Measurements from ENCODE around the gene LUC7L3. TPM values are rescaled to one million over a fixed set of nuclear protein-coding genes. Genes with fewer than 3 reads are reported as not detected.

The LUC7L3 gene, protein sequence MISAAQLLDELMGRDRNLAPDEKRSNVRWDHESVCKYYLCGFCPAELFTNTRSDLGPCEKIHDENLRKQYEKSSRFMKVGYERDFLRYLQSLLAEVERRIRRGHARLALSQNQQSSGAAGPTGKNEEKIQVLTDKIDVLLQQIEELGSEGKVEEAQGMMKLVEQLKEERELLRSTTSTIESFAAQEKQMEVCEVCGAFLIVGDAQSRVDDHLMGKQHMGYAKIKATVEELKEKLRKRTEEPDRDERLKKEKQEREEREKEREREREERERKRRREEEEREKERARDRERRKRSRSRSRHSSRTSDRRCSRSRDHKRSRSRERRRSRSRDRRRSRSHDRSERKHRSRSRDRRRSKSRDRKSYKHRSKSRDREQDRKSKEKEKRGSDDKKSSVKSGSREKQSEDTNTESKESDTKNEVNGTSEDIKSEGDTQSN
- 32.4 TPM for total RNA-seq

GRCh38 chr17:50719144-50719923, at the start of gene LUC7L3:
Gene LUC7L3, plus strand, starts transcription at chr17:50719603. Its CDS starts 130 bp downstream, at chr17:50719733.
- Histone ChIP-seq H3K4me3 (ENCODE audit: low read length in 3 of 3) (peak within 1 kb of the TSS; percentile 83 to 93 (median 90)), H3K27ac (ENCODE audit: low read depth, low read length) (peak within 1 kb of the TSS; percentile 97), H3K27me3 (ENCODE audit: control insufficient read depth in 3 of 3, insufficient read depth in 3 of 3, low read length in 3 of 3) (no peaks in the 10 kb centered on the region), H3K36me3 (ENCODE audit: control insufficient read depth in 3 of 3, insufficient read depth in 3 of 3, low read length in 3 of 3) (no peaks in the 10 kb centered on the region), H3K9me3 (ENCODE audit: control insufficient read depth in 3 of 3, low read length in 3 of 3) (no peaks in the 10 kb centered on the region), H3K9ac (ENCODE audit: low read depth in 1 of 3, low read length in 3 of 3) (peak within 1 kb of the TSS; percentile 96 to 98 (median 97)), H3K4me1 (ENCODE audit: control insufficient read depth in 3 of 3, insufficient read depth in 3 of 3, low read length in 3 of 3) (peaks cover 14 to 39% (median 26%) of the 10 kb centered on the region in 3 donors)

- Histone ChIP-seq H3K4me1 (ENCODE audit: control insufficient read depth in 3 of 3, insufficient read depth in 3 of 3, low read length in 3 of 3) (peaks cover 3 to 14% (median 12%) of the 10 kb centered on the region in 3 donors), H3K4me3 (ENCODE audit: low read length in 3 of 3) (no peak overlapping the region)
Measured at GRCh38 chr17:50672071-50672470, 47.3 kb upstream of the LUC7L3 start.

GRCh38 chr17:50672831-50673551, 46.4 kb upstream of the LUC7L3 start:
- Histone ChIP-seq H3K27me3 (ENCODE audit: control insufficient read depth in 3 of 3, insufficient read depth in 3 of 3, low read length in 3 of 3) (no peaks in the 10 kb centered on the region), H3K36me3 (ENCODE audit: control insufficient read depth in 3 of 3, insufficient read depth in 3 of 3, low read length in 3 of 3) (no peaks in the 10 kb centered on the region), H3K9ac (ENCODE audit: low read depth in 1 of 3, low read length in 3 of 3) (no peak overlapping the region), H3K4me3 (ENCODE audit: low read length in 3 of 3) (no peak overlapping the region), H3K4me1 (ENCODE audit: control insufficient read depth in 3 of 3, insufficient read depth in 3 of 3, low read length in 3 of 3) (peaks cover 3 to 14% (median 12%) of the 10 kb centered on the region in 3 donors), H3K9me3 (ENCODE audit: control insufficient read depth in 3 of 3, low read length in 3 of 3) (no peaks in the 10 kb centered on the region), H3K27ac (ENCODE audit: low read depth, low read length) (no peak overlapping the region)

More at GRCh38 chr17:50672071-50672470, 47.3 kb upstream of the LUC7L3 start:
- Histone ChIP-seq H3K27ac (ENCODE audit: low read depth, low read length) (no peak overlapping the region), H3K9ac (ENCODE audit: low read depth in 1 of 3, low read length in 3 of 3) (no peak overlapping the region), H3K27me3 (ENCODE audit: control insufficient read depth in 3 of 3, insufficient read depth in 3 of 3, low read length in 3 of 3) (no peaks in the 10 kb centered on the region), H3K9me3 (ENCODE audit: control insufficient read depth in 3 of 3, low read length in 3 of 3) (no peaks in the 10 kb centered on the region), H3K36me3 (ENCODE audit: control insufficient read depth in 3 of 3, insufficient read depth in 3 of 3, low read length in 3 of 3) (no peaks in the 10 kb centered on the region)

- H3K9ac ChIP-seq (ENCODE audit: low read depth in 1 of 3, low read length in 3 of 3), result no peak overlapping the region
- H3K27ac ChIP-seq (ENCODE audit: low read depth, low read length), result no peak overlapping the region
- no peaks in the 10 kb centered on the region for H3K36me3 ChIP-seq (ENCODE audit: control insufficient read depth in 3 of 3, insufficient read depth in 3 of 3, low read length in 3 of 3)
Measured at GRCh38 chr17:50675190-50675589, 44.2 kb upstream of the LUC7L3 start.

GRCh38 chr17:50675627-50676026, 43.8 kb upstream of the LUC7L3 start:
- Histone ChIP-seq H3K9me3 (ENCODE audit: control insufficient read depth in 3 of 3, low read length in 3 of 3) (no peaks in the 10 kb centered on the region), H3K4me3 (ENCODE audit: low read length in 3 of 3) (no peak overlapping the region), H3K9ac (ENCODE audit: low read depth in 1 of 3, low read length in 3 of 3) (no peak overlapping the region), H3K36me3 (ENCODE audit: control insufficient read depth in 3 of 3, insufficient read depth in 3 of 3, low read length in 3 of 3) (no peaks in the 10 kb centered on the region), H3K27ac (ENCODE audit: low read depth, low read length) (no peak overlapping the region), H3K4me1 (ENCODE audit: control insufficient read depth in 3 of 3, insufficient read depth in 3 of 3, low read length in 3 of 3) (peaks cover 3 to 14% (median 12%) of the 10 kb centered on the region in 3 donors), H3K27me3 (ENCODE audit: control insufficient read depth in 3 of 3, insufficient read depth in 3 of 3, low read length in 3 of 3) (no peaks in the 10 kb centered on the region)

More at GRCh38 chr17:50675190-50675589, 44.2 kb upstream of the LUC7L3 start:
- H3K4me3 ChIP-seq (ENCODE audit: low read length in 3 of 3), result no peak overlapping the region
- H3K27me3 ChIP-seq (ENCODE audit: control insufficient read depth in 3 of 3, insufficient read depth in 3 of 3, low read length in 3 of 3), result no peaks in the 10 kb centered on the region
- H3K4me1 ChIP-seq (ENCODE audit: control insufficient read depth in 3 of 3, insufficient read depth in 3 of 3, low read length in 3 of 3), result peaks cover 3 to 14% (median 12%) of the 10 kb centered on the region in 3 donors
- no peaks in the 10 kb centered on the region for H3K9me3 ChIP-seq (ENCODE audit: control insufficient read depth in 3 of 3, low read length in 3 of 3)

GRCh38 chr17:50676065-50676975, 43.1 kb upstream of the LUC7L3 start:
- H3K36me3 ChIP-seq (ENCODE audit: control insufficient read depth in 3 of 3, insufficient read depth in 3 of 3, low read length in 3 of 3), result no peaks in the 10 kb centered on the region
- peaks cover 3 to 17% (median 12%) of the 10 kb centered on the region in 3 donors for H3K4me1 ChIP-seq (ENCODE audit: control insufficient read depth in 3 of 3, insufficient read depth in 3 of 3, low read length in 3 of 3)
- no peaks in the 10 kb centered on the region for H3K9me3 ChIP-seq (ENCODE audit: control insufficient read depth in 3 of 3, low read length in 3 of 3)
- no peak overlapping the region for H3K4me3 ChIP-seq (ENCODE audit: low read length in 3 of 3)
- no peak overlapping the region for H3K27ac ChIP-seq (ENCODE audit: low read depth, low read length)
- no peaks in the 10 kb centered on the region for H3K27me3 ChIP-seq (ENCODE audit: control insufficient read depth in 3 of 3, insufficient read depth in 3 of 3, low read length in 3 of 3)
- H3K9ac ChIP-seq (ENCODE audit: low read depth in 1 of 3, low read length in 3 of 3), result no peak overlapping the region

GRCh38 chr17:50677851-50678375, 41.5 kb upstream of the LUC7L3 start:
- Histone ChIP-seq H3K4me1 (ENCODE audit: control insufficient read depth in 3 of 3, insufficient read depth in 3 of 3, low read length in 3 of 3) (peaks cover 3 to 19% (median 18%) of the 10 kb centered on the region in 3 donors), H3K9me3 (ENCODE audit: control insufficient read depth in 3 of 3, low read length in 3 of 3) (no peaks in the 10 kb centered on the region), H3K4me3 (ENCODE audit: low read length in 3 of 3) (no peak overlapping the region), H3K9ac (ENCODE audit: low read depth in 1 of 3, low read length in 3 of 3) (no peak overlapping the region), H3K36me3 (ENCODE audit: control insufficient read depth in 3 of 3, insufficient read depth in 3 of 3, low read length in 3 of 3) (no peaks in the 10 kb centered on the region), H3K27ac (ENCODE audit: low read depth, low read length) (no peak overlapping the region), H3K27me3 (ENCODE audit: control insufficient read depth in 3 of 3, insufficient read depth in 3 of 3, low read length in 3 of 3) (no peaks in the 10 kb centered on the region)

GRCh38 chr17:50679008-50679544, 40.3 kb upstream of the LUC7L3 start:
- Histone ChIP-seq H3K9ac (ENCODE audit: low read depth in 1 of 3, low read length in 3 of 3) (no peak overlapping the region), H3K9me3 (ENCODE audit: control insufficient read depth in 3 of 3, low read length in 3 of 3) (no peaks in the 10 kb centered on the region), H3K36me3 (ENCODE audit: control insufficient read depth in 3 of 3, insufficient read depth in 3 of 3, low read length in 3 of 3) (no peaks in the 10 kb centered on the region), H3K4me3 (ENCODE audit: low read length in 3 of 3) (no peak overlapping the region), H3K27ac (ENCODE audit: low read depth, low read length) (no peak overlapping the region), H3K27me3 (ENCODE audit: control insufficient read depth in 3 of 3, insufficient read depth in 3 of 3, low read length in 3 of 3) (no peaks in the 10 kb centered on the region), H3K4me1 (ENCODE audit: control insufficient read depth in 3 of 3, insufficient read depth in 3 of 3, low read length in 3 of 3) (peaks cover 3 to 19% (median 15%) of the 10 kb centered on the region in 3 donors)

Measured in skeletal muscle tissue (tissue), 4 donors.